HCT116 (cell line): ENCODE measurements around the gene SF3B6. TPM values are rescaled to one million over a fixed set of nuclear protein-coding genes. Genes with fewer than 3 reads are reported as not detected.

Experiments used
- ATAC-seq: fragments of 200-7000 bp; cut with Tn5 transposase; 2 replicates; pipeline ENCODE4 v1.9.1; 2020; ENCODE audit warnings: mild to moderate bottlenecking, moderate library complexity
- BruUV-seq: library from RNA; stranded (reverse); fragments of 400-500 nt; replicated peaks from 2 replicates; lab custom pipeline; 2021; lab: Mats Ljungman, UMichigan
- CTCF ChIA-PET: fragments of 300-600 bp; sonication (Branson Sonifier 250); formaldehyde crosslinking; loops from one replicate; lab custom pipeline; 2021; ENCODE audit warnings: antibody characterized with exemption; lab: Charles Lee
- POLR2A ChIA-PET: fragments of 300-600, 350-600 bp; sonication (Branson Sonifier 250); formaldehyde crosslinking; loops from one replicate; lab custom pipeline; 2021; ENCODE audit warnings: antibody characterized with exemption; lab: Charles Lee
- RAD21 ChIA-PET, 2 experiments: fragments of 300-600 bp; sonication (Branson Sonifier 250); formaldehyde crosslinking; loops; one replicate each; lab custom pipeline; 2023; ENCODE audit warnings: low total read pairs in 2 of 2; ENCODE audit not compliant: uncharacterized antibody in 2 of 2, unreplicated experiment in 2 of 2, low non-redundant PET in 1 of 2; lab: Charles Lee
- DNase-seq: peaks from one replicate; pipeline ENCODE4 v3.0.0-alpha.2; 2010; ENCODE audit warnings: low read depth, low spot score
- H2AFZ ChIP-seq: fragments of 200-600 bp; shearing (Covaris generic), sonication (generic); 2 replicates; pipeline ENCODE4 v1.6.1; 2017; ENCODE audit warnings: low read depth, mixed run types, mixed read lengths, antibody characterized with exemption, low read length; ENCODE audit not compliant: poor library complexity, severe bottlenecking
- H3K27ac ChIP-seq: 2 replicates; pipeline ENCODE4 v1.5.1; 2012; ENCODE audit warnings: low read depth, low read length
- H3K27me3 ChIP-seq: fragments of 200-600 bp; sonication (generic); 2 replicates; pipeline ENCODE4 v1.6.1; 2016; ENCODE audit warnings: mixed run types, low read length, mixed read lengths; ENCODE audit not compliant: insufficient read depth
- H3K36me3 ChIP-seq, 2 experiments: fragments of 200-500 bp in 1 of 2; fragments of 200-600 bp in 1 of 2; sonication (Bioruptor generic) in 1 of 2; sonication (generic) in 1 of 2; 2 replicates each; pipeline versions ENCODE4 v1.5.1 to v1.6.1; 2014 to 2016; ENCODE audit warnings: low read length in 2 of 2, inconsistent platforms in 1 of 2, mixed read lengths in 1 of 2, mixed run types in 1 of 2; ENCODE audit not compliant: insufficient read depth in 2 of 2, control insufficient read depth in 1 of 2
- H3K4me1 ChIP-seq, 2 experiments: fragments of 200-600 bp in 1 of 2; sonication (generic) in 1 of 2; 2 replicates each; pipeline versions ENCODE4 v1.5.1 to v1.6.1; 2012 to 2017; ENCODE audit warnings: low read length in 2 of 2, inconsistent platforms in 1 of 2, mild to moderate bottlenecking in 1 of 2, mixed read lengths in 1 of 2, mixed run types in 1 of 2, moderate library complexity in 1 of 2; ENCODE audit not compliant: insufficient read depth in 2 of 2, control insufficient read depth in 1 of 2
- H3K4me2 ChIP-seq: fragments of 200-600 bp; sonication (generic); 2 replicates; pipeline ENCODE4 v1.6.1; 2017; ENCODE audit warnings: mixed run types, low read length, mixed read lengths
- H3K4me3 ChIP-seq, 2 experiments: fragments of 200-600 bp in 1 of 2; sonication (generic) in 1 of 2; replicated peaks in 1 of 2; 2 replicates each; pipeline ENCODE4 v1.5.1; 2011 to 2016; ENCODE audit warnings: low read length in 2 of 2, control low read depth in 1 of 2, low read depth in 1 of 2, mild to moderate bottlenecking in 1 of 2, mixed read lengths in 1 of 2, mixed run types in 1 of 2
- H3K79me2 ChIP-seq: fragments of 200-600 bp; sonication (generic); 2 replicates; pipeline ENCODE4 v1.6.1; 2017; ENCODE audit warnings: mild to moderate bottlenecking, mixed run types, low read length, moderate library complexity, mixed read lengths; ENCODE audit not compliant: insufficient read depth
- H3K9ac ChIP-seq: fragments of 200-600 bp; sonication (generic); 2 replicates; pipeline ENCODE4 v1.6.1; 2016; ENCODE audit warnings: low read length, mixed read lengths
- H3K9me2 ChIP-seq: fragments of 200-600 bp; sonication (generic), shearing (Covaris generic); 2 replicates; pipeline ENCODE4 v1.6.1; 2017; ENCODE audit warnings: mixed run types, mild to moderate bottlenecking, moderate library complexity; ENCODE audit not compliant: insufficient read depth
- H3K9me3 ChIP-seq, 2 experiments: fragments of 200-500 bp in 1 of 2; fragments of 200-600 bp in 1 of 2; sonication (Bioruptor generic) in 1 of 2; sonication (generic) in 1 of 2; 2 replicates each; pipeline ENCODE4 v1.6.1; 2014 to 2017; ENCODE audit warnings: low read length in 2 of 2, mixed read lengths in 2 of 2, inconsistent platforms in 1 of 2, low read depth in 1 of 2, mild to moderate bottlenecking in 1 of 2, mixed run types in 1 of 2, moderate library complexity in 1 of 2; ENCODE audit not compliant: control insufficient read depth in 1 of 2, insufficient read depth in 1 of 2
- H4K20me1 ChIP-seq: fragments of 200-600 bp; sonication (generic), shearing (Covaris generic); 2 replicates; pipeline ENCODE4 v1.6.1; 2017; ENCODE audit warnings: mixed run types, mild to moderate bottlenecking, moderate library complexity; ENCODE audit not compliant: insufficient read depth
- ATF3 ChIP-seq: IDR thresholded peaks from 2 replicates; pipeline ENCODE4 v1.6.1; 2012
- EZH2 ChIP-seq: fragments of 200-600 bp; sonication (generic); IDR thresholded peaks from 2 replicates; pipeline ENCODE4 v1.6.1; 2017; ENCODE audit warnings: antibody characterized with exemption, mixed run types
- EZH2phosphoT487 ChIP-seq: fragments of 200-600 bp; IDR thresholded peaks from 2 replicates; pipeline ENCODE4 v1.6.1; 2018; ENCODE audit warnings: antibody characterized with exemption, borderline replicate concordance
- POLR2AphosphoS5 ChIP-seq: IDR thresholded peaks from 2 replicates; pipeline ENCODE4 v1.6.1; 2011; ENCODE audit warnings: mild to moderate bottlenecking, low read depth, low read length, moderate library complexity
- RAD21 ChIP-seq: IDR thresholded peaks from 2 replicates; pipeline ENCODE4 v1.6.1; 2012; ENCODE audit warnings: low read depth, mild to moderate bottlenecking
- SIN3A ChIP-seq: IDR thresholded peaks from 2 replicates; pipeline ENCODE4 v1.6.1; 2012; ENCODE audit warnings: low read depth
- SRF ChIP-seq: IDR thresholded peaks from 2 replicates; pipeline ENCODE4 v1.6.1; 2012; ENCODE audit warnings: low read depth
- ZBTB33 ChIP-seq: IDR thresholded peaks from 2 replicates; pipeline ENCODE4 v1.6.1; 2011; ENCODE audit warnings: mild to moderate bottlenecking, low read length, moderate library complexity; ENCODE audit not compliant: insufficient replicate concordance; ENCODE audit errors: extremely low read depth
- ZNF274 ChIP-seq: fragments of 200-500 bp; sonication (Bioruptor generic); IDR thresholded peaks from 2 replicates; pipeline ENCODE4 v1.6.1; 2014; ENCODE audit warnings: mild to moderate bottlenecking, low read depth, low read length, inconsistent platforms
- intact Hi-C: fragments of 100-400 bp; cut with micrococcal nuclease; formaldehyde crosslinking; loops from 2 replicates; pipeline ENCODE4 v1.10.0; 2022
- total RNA-seq: library from RNA; stranded (reverse); gene quantifications from one replicate; pipeline ENCODE4 v1.2.1, GENCODE V29; 2021; ENCODE audit not compliant: unreplicated experiment
- TF ChIP-seq, protein P1 (sequence below), 3 experiments: fragments of 200-600 bp in 1 of 3; sonication (generic) in 1 of 3; IDR thresholded peaks in 2 of 3; conservative IDR thresholded peaks in 1 of 3; 2 replicates each; pipeline ENCODE4 v1.5.1; 2012 to 2017; ENCODE audit warnings: low read depth in 2 of 3, low read length in 2 of 3, antibody characterized with exemption in 1 of 3, borderline replicate concordance in 1 of 3, control low read depth in 1 of 3, mild to moderate bottlenecking in 1 of 3, mixed read lengths in 1 of 3, mixed run types in 1 of 3, moderate library complexity in 1 of 3; ENCODE audit not compliant: insufficient read depth in 1 of 3
- TF ChIP-seq, protein P2 (sequence below): IDR thresholded peaks from 2 replicates; pipeline ENCODE4 v1.6.1; 2012

The SF3B6 gene
- total RNA-seq, 1 experiment from 2014 or later = 129 TPM

- Histone ChIP-seq H2AFZ (peak overlapping the region; percentile 71), H3K4me1 (peaks cover 7 to 15% of the 10 kb centered on the region in 2 experiments; a peak in 3 of 4 replicates), H3K4me2 (peak overlapping the region; percentile 90), H3K9me3 (no peaks in the 10 kb centered on the region), H3K9me2 (no peaks in the 10 kb centered on the region), H3K36me3 (no peaks in the 10 kb centered on the region), H3K27me3 (no peaks in the 10 kb centered on the region), H3K27ac (peak overlapping the region; percentile 76), H3K4me3 (peak overlapping the region; percentile 75 to 76), H3K79me2 (no peaks in the 10 kb centered on the region), H3K9ac (peak overlapping the region; percentile 71), H4K20me1 (no peaks in the 10 kb centered on the region)
- intact Hi-C loops = loop anchor here (2.0 kb wide), 2 partner anchors 38 to 74 kb away; partner anchors contain the start of genes FKBP1B and TP53I3
- POLR2A ChIA-PET = interaction anchor here (1.2 kb wide), 1 partner anchor 39 kb away, joined by 3 read pairs; no protein-coding TSS in a partner anchor
- TF ChIP-seq SRF (no peak), SIN3A (no peak), ZNF274 (no peak), POLR2AphosphoS5 (no peak), ZBTB33 (no peak), EZH2 (no peak), EZH2phosphoT487 (no peak), RAD21 (no peak), ATF3 (no peak)
- TF ChIP-seq, protein P1, sequence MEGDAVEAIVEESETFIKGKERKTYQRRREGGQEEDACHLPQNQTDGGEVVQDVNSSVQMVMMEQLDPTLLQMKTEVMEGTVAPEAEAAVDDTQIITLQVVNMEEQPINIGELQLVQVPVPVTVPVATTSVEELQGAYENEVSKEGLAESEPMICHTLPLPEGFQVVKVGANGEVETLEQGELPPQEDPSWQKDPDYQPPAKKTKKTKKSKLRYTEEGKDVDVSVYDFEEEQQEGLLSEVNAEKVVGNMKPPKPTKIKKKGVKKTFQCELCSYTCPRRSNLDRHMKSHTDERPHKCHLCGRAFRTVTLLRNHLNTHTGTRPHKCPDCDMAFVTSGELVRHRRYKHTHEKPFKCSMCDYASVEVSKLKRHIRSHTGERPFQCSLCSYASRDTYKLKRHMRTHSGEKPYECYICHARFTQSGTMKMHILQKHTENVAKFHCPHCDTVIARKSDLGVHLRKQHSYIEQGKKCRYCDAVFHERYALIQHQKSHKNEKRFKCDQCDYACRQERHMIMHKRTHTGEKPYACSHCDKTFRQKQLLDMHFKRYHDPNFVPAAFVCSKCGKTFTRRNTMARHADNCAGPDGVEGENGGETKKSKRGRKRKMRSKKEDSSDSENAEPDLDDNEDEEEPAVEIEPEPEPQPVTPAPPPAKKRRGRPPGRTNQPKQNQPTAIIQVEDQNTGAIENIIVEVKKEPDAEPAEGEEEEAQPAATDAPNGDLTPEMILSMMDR (IDR thresholded peaks at IDR 0.05 in 2 of 3, conservative IDR thresholded peaks at IDR 0.05 in 1 of 3; ENCODE audit: borderline replicate concordance in 1 of 3, insufficient read depth in 1 of 3, low read depth in 2 of 3, low read length in 2 of 3) = no peak
- TF ChIP-seq, protein P2, sequence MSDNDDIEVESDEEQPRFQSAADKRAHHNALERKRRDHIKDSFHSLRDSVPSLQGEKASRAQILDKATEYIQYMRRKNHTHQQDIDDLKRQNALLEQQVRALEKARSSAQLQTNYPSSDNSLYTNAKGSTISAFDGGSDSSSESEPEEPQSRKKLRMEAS = no peak
- TSS peak; percentile 91 for BruUV-seq
- CTCF ChIA-PET = no interaction called here
- ATAC-seq (no peak), DNase-seq (no peak)
- RAD21 ChIA-PET = no interaction called here
Measured at GRCh38 chr2:24122366-24123194, 46.5 kb upstream of the SF3B6 start.
